Suppressor macrophage treated with lipopolysaccharide for 4 hours (primary cell): ENCODE data around the gene TTLL7.
"Not testable (repeated sequence)": the region's sequence is repeated elsewhere in the genome, so short reads cannot be mapped to it uniquely, and the experiment has no call there.

Experiments used
- DNase-seq: peaks from one replicate; pipeline ENCODE4 v3.0.0-alpha.2; 2020

The TTLL7 gene

GRCh38 chr1:83929184-83929583 is 69.7 kb downstream of the TTLL7 start:
- no peak for DNase-seq

GRCh38 chr1:83928396-83928795 is 70.5 kb downstream of the TTLL7 start:
- no peak for DNase-seq

GRCh38 chr1:83927701-83928100 is 71.2 kb downstream of the TTLL7 start:
- no peak for DNase-seq

- DNase-seq = no peak
Measured at GRCh38 chr1:83927061-83927460, 71.9 kb downstream of the TTLL7 start.

GRCh38 chr1:83923553-83923952 is 75.4 kb downstream of the TTLL7 start:
- DNase-seq = no peak

GRCh38 chr1:83922431-83922830 is 76.5 kb downstream of the TTLL7 start:
- DNase-seq = no peak

- no peak for DNase-seq
Measured at GRCh38 chr1:83920320-83920719, 78.6 kb downstream of the TTLL7 start.

- DNase-seq = no peak
Measured at GRCh38 chr1:83919872-83920271, 79.1 kb downstream of the TTLL7 start.

- no peak for DNase-seq
Measured at GRCh38 chr1:83918688-83919285, 80.1 kb downstream of the TTLL7 start.

GRCh38 chr1:83917959-83918358 is 81.0 kb downstream of the TTLL7 start:
- DNase-seq = no peak

GRCh38 chr1:83916094-83916493 is 82.8 kb downstream of the TTLL7 start:
- DNase-seq = not testable (repeated sequence)

- DNase-seq = no peak
Measured at GRCh38 chr1:83912876-83913275, 86.1 kb downstream of the TTLL7 start.

- peak; percentile 19 for DNase-seq
Measured at GRCh38 chr1:83910461-83910860, 88.5 kb downstream of the TTLL7 start.

GRCh38 chr1:83909687-83910086 is 89.2 kb downstream of the TTLL7 start:
- DNase-seq = no peak

GRCh38 chr1:83905315-83905907 is 93.5 kb downstream of the TTLL7 start:
- peak; percentile 39 for DNase-seq

- no peak for DNase-seq
Measured at GRCh38 chr1:83901547-83902155, 97.3 kb downstream of the TTLL7 start.

- DNase-seq = no peak
Measured at GRCh38 chr1:83900524-83900923, 98.4 kb downstream of the TTLL7 start.

GRCh38 chr1:83897516-83897915 is 101.4 kb downstream of the TTLL7 start:
- no peak for DNase-seq

- DNase-seq = no peak
Measured at GRCh38 chr1:83896299-83896698, 102.6 kb downstream of the TTLL7 start.

GRCh38 chr1:83889707-83890106 is 109.2 kb downstream of the TTLL7 start:
- no peak for DNase-seq

GRCh38 chr1:83887483-83887882 is 111.4 kb downstream of the TTLL7 start:
- DNase-seq = no peak

GRCh38 chr1:83883979-83884378 is 115.0 kb downstream of the TTLL7 start:
- DNase-seq = no peak

- peak; percentile 1 for DNase-seq
Measured at GRCh38 chr1:83882906-83883305, 116.0 kb downstream of the TTLL7 start.

- no peak for DNase-seq
Measured at GRCh38 chr1:83872515-83872914, 126.4 kb downstream of the TTLL7 start.

GRCh38 chr1:83864991-83865390 is 133.9 kb downstream of the TTLL7 start:
- no peak for DNase-seq
